Sigmoid colon (tissue), 7 donors: ENCODE measurements around the gene FKBP10. TPM values are rescaled to one million over a fixed set of nuclear protein-coding genes. Genes with fewer than 3 reads are reported as not detected.
"Not testable (repeated sequence)": the region's sequence is repeated elsewhere in the genome, so short reads cannot be mapped to it uniquely, and the experiment has no call there.

Source experiments
- DNase-seq: peaks from one replicate; pipeline ENCODE4 v3.0.0-alpha.2; 2019
- H3K27ac ChIP-seq, 4 donors: fragments of 200-600 bp; sonication (generic); one replicate each; pipeline ENCODE4 v1.5.1; 2016 to 2019; ENCODE audit warnings: mild to moderate bottlenecking in 1 of 4
- H3K27me3 ChIP-seq, 3 donors: fragments of 200-600 bp; sonication (generic); one replicate each; pipeline ENCODE4 v1.5.1; 2019; ENCODE audit warnings: mild to moderate bottlenecking in 1 of 3
- H3K36me3 ChIP-seq, 4 donors: fragments of 200-600 bp; sonication (generic); one replicate each; pipeline ENCODE4 v1.5.1; 2016 to 2019
- H3K4me1 ChIP-seq, 4 donors: fragments of 200-600 bp; sonication (generic); one replicate each; pipeline ENCODE4 v1.5.1; 2017 to 2019
- H3K4me3 ChIP-seq, 4 donors: fragments of 200-600 bp; sonication (generic); one replicate each; pipeline ENCODE4 v1.5.1; 2017 to 2019; ENCODE audit warnings: mild to moderate bottlenecking in 2 of 4, moderate library complexity in 1 of 4
- H3K9me3 ChIP-seq, 4 donors: fragments of 200-600 bp in 3 of 4; sonication (generic) in 3 of 4; one replicate each; pipeline versions ENCODE4 v1.5.1 to v1.6.1; 2013 to 2019
- CTCF ChIP-seq, 4 experiments: fragments of 450-650 bp in 3 of 4; fragments of 200-600 bp in 1 of 4; IDR thresholded peaks; one replicate each; pipeline ENCODE4 v1.5.1; 2016 to 2019; ENCODE audit warnings: antibody characterized with exemption in 4 of 4, mild to moderate bottlenecking in 3 of 4, moderate library complexity in 2 of 4
- EP300 ChIP-seq, 4 donors: sonication (generic); formaldehyde crosslinking; IDR thresholded peaks; one replicate each; pipeline ENCODE4 v1.6.1; 2017; ENCODE audit warnings: antibody characterized with exemption in 4 of 4
- POLR2A ChIP-seq, 2 donors: fragments of 450-650 bp; IDR thresholded peaks; one replicate each; pipeline ENCODE4 v1.6.1; 2016; ENCODE audit warnings: antibody characterized with exemption in 2 of 2, mild to moderate bottlenecking in 2 of 2, moderate library complexity in 2 of 2
- POLR2AphosphoS5 ChIP-seq, 4 donors: sonication (generic); formaldehyde crosslinking; IDR thresholded peaks; one replicate each; pipeline ENCODE4 v1.6.1; 2017; ENCODE audit warnings: antibody characterized with exemption in 4 of 4
- WGBS, 2 donors: extraction: QIAGEN DNeasy Blood & Tissue Kit; methylation state at CpG; one replicate each; pipeline ENCODE4 v1.1.7; 2013; 5-methylcytosine and 5-hydroxymethylcytosine counted together
- intact Hi-C: fragments of 100-400 bp; cut with DNase I; formaldehyde crosslinking; loops from one replicate; pipeline ENCODE4 v1.15.1; 2023
- polyA plus RNA-seq, 3 donors: library from polyadenylated mRNA; stranded (reverse); fragments of 200-250 nt; gene quantifications; one replicate each; pipeline ENCODE4 v1.2.3, GENCODE V29; 2013
- total RNA-seq, 4 donors: library from RNA; depleted of rRNA; stranded (reverse); fragments of >200 nt; gene quantifications; one replicate each; pipeline ENCODE4 v1.1.0, GENCODE V29; 2016
- donor health status: healthy with polysubstance abuse.
- donor health status: Bipolar disorder and iron deficiency.
- donor health status: healthy.

FKBP10 gene
- total and polyA plus RNA-seq, 7 donors = 5.5 to 71.2 (median 34.2) TPM

- 91 to 93% methylated on average over 19 of the region's 19 CpGs for WGBS, 2 donors
- Histone ChIP-seq H3K4me1 (peaks cover 0 to 6% (median 2%) of the 10 kb centered on the region in 4 donors), H3K4me3 (no peak overlapping the region), H3K9me3 (no peaks in the 10 kb centered on the region), H3K27me3 (no peaks in the 10 kb centered on the region), H3K36me3 (peaks cover 12 to 54% (median 14%) of the 10 kb centered on the region in 4 donors), H3K27ac (no peak overlapping the region)
- no peak for TF ChIP-seq EP300 (IDR thresholded peaks at IDR 0.05)
- TF ChIP-seq POLR2A (IDR thresholded peaks at IDR 0.05) = no peak
- no peak for TF ChIP-seq POLR2AphosphoS5 (IDR thresholded peaks at IDR 0.05)
- no peak for TF ChIP-seq CTCF (IDR thresholded peaks at IDR 0.05)
- intact Hi-C loops = no loop called here
- no peak for DNase-seq
Measured at GRCh38 chr17:41825175-41825845, 12.5 kb downstream of the FKBP10 start.

GRCh38 chr17:41829961-41830360 lies 17.2 kb downstream of the FKBP10 start:
- H3K9me3 ChIP-seq, H3K4me3 ChIP-seq, DNase-seq, H3K27me3 ChIP-seq, intact Hi-C loops, H3K27ac ChIP-seq: not testable (repeated sequence)
- peaks cover 0 to 13% (median 6%) of the 10 kb centered on the region in 4 donors for H3K4me1 ChIP-seq
- 86% methylated on average over 10 of the region's 10 CpGs for WGBS, 2 donors
- peaks cover 24 to 85% (median 32%) of the 10 kb centered on the region in 4 donors for H3K36me3 ChIP-seq

GRCh38 chr17:41835214-41835799 lies 22.5 kb downstream of the FKBP10 start:
- H3K9me3 ChIP-seq = no peaks in the 10 kb centered on the region
- H3K27ac ChIP-seq = peak overlapping the region; percentile 77 to 91 (median 86)
- intact Hi-C loops = loop anchor here (2.0 kb wide), 1 partner anchor 23 kb away; the partner anchor contains the start of gene FKBP10
- TF ChIP-seq POLR2AphosphoS5 (IDR thresholded peaks at IDR 0.05) = no peak
- no peak for TF ChIP-seq POLR2A (IDR thresholded peaks at IDR 0.05)
- 21 to 30% methylated on average over 13 of the region's 13 CpGs for WGBS, 2 donors
- DNase-seq = no peak
- peak overlapping the region; percentile 68 to 97 (median 84) for H3K4me3 ChIP-seq
- H3K36me3 ChIP-seq = peaks cover 11 to 35% (median 19%) of the 10 kb centered on the region in 4 donors
- peaks cover 0 to 17% (median 15%) of the 10 kb centered on the region in 4 donors for H3K4me1 ChIP-seq
- no peaks in the 10 kb centered on the region for H3K27me3 ChIP-seq

GRCh38 chr17:41835800-41836549 lies 23.2 kb downstream of the FKBP10 start, which contains the start of gene NT5C3B:
TSS of gene NT5C3B (minus strand) at chr17:41836232. CDS start at chr17:41836193, 39 bp downstream.
- Histone ChIP-seq H3K4me3 (peak within 1 kb of the TSS; percentile 68 to 97 (median 84)), H3K9me3 (no peaks in the 10 kb centered on the region), H3K27ac (peak within 1 kb of the TSS; percentile 77 to 91 (median 86)), H3K27me3 (no peaks in the 10 kb centered on the region), H3K36me3 (peaks cover 4 to 28% (median 14%) of the 10 kb centered on the region in 4 donors), H3K4me1 (peaks cover 0 to 17% (median 15%) of the 10 kb centered on the region in 4 donors)
- intact Hi-C loops = loop anchor here (2.0 kb wide), 1 partner anchor 23 kb away; the partner anchor contains the start of gene FKBP10
- DNase-seq = peak; percentile 82
- TF ChIP-seq POLR2A (IDR thresholded peaks at IDR 0.05) (no peak), POLR2AphosphoS5 (IDR thresholded peaks at IDR 0.05) (peak; percentile 49 to 76 (median 62)), CTCF (IDR thresholded peaks at IDR 0.05) (no peak), EP300 (IDR thresholded peaks at IDR 0.05) (no peak)
- WGBS, 2 donors = 1% methylated on average over 72 of the region's 72 CpGs

GRCh38 chr17:41836550-41837196 lies 23.9 kb downstream of the FKBP10 start:
- DNase-seq = no peak
- H3K36me3 ChIP-seq = peaks cover 0 to 21% (median 9%) of the 10 kb centered on the region in 4 donors
- WGBS, 2 donors = 32 to 52% methylated on average over 21 of the region's 21 CpGs
- peak overlapping the region; percentile 77 to 91 (median 86) for H3K27ac ChIP-seq
- no peak for TF ChIP-seq POLR2AphosphoS5 (IDR thresholded peaks at IDR 0.05)
- TF ChIP-seq POLR2A (IDR thresholded peaks at IDR 0.05) = no peak
- no peak for TF ChIP-seq CTCF (IDR thresholded peaks at IDR 0.05)
- TF ChIP-seq EP300 (IDR thresholded peaks at IDR 0.05) = no peak
- peaks cover 0 to 17% (median 15%) of the 10 kb centered on the region in 4 donors for H3K4me1 ChIP-seq
- no peaks in the 10 kb centered on the region for H3K9me3 ChIP-seq
- H3K27me3 ChIP-seq = no peaks in the 10 kb centered on the region
- peak overlapping the region; percentile 68 to 97 (median 84) for H3K4me3 ChIP-seq
- intact Hi-C loops = no loop called here
